ENCODE results near the gene ZNF185. TPM values are rescaled to one million over a fixed set of nuclear protein-coding genes. Genes with fewer than 3 reads are reported as not detected.

The ZNF185 gene
- total RNA-seq, 1 experiment from 2014 or later: 11.3 TPM

DNA sequence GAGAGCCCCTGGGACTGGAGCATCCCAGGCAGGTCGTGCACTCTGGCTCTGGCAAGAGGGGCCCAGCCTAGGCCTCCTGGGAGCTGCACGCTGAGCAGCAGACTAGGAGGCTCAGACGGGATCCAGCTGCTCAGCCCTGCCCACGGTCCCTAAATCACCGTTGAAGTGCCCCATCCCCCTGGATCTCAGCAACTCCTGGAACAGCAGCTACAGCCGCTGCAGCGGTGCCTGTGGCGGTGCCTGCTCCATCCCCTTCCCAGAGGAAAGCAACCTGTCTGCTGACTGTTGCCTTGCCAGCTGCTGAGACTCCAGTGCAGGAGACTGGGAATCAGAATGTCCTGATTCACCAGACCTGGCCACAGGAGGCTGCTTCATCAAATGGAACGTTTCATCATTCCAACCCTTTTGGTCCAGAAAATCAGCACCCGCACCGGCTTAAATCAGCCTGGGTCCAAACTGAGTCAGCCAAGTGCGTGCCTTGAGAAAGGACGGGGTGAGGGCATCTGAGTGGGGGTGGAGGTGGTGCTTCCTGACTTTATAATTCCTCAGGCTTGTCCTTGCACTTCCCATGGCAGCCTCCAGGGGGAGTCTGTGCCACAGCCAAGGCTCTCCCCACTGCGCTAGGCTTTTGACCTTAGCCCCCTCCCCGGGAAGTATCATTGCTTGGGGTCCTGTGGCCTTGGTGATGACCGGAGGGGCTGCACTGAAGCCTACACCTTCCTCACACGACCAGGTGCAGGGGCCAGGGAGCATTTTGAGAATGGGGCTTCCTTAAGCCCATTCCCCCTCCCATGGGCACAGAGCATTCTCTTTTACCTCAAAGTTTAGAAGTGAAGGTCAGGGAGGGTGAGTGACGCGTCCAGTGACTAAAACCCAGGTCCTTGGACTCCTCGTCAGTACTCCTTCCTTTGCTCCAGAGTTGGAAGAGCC lies 6.5 kb downstream of the ZNF185 start:
- H3K23ac ChIP-seq (ENCODE audit: insufficient read length, low read depth, low read length): no peak overlapping the region
- no CpG with 5 or more reads among the region's 20 CpGs for WGBS (ENCODE audit: extremely low coverage, insufficient read length, low lambda C conversion rate)
- peaks cover 20% of the 10 kb centered on the region for H3K9me3 ChIP-seq (ENCODE audit: control insufficient read depth, low read depth, low read length)
- H2AFZ ChIP-seq (ENCODE audit: low read length): no peak overlapping the region
- TF ChIP-seq, protein P1, sequence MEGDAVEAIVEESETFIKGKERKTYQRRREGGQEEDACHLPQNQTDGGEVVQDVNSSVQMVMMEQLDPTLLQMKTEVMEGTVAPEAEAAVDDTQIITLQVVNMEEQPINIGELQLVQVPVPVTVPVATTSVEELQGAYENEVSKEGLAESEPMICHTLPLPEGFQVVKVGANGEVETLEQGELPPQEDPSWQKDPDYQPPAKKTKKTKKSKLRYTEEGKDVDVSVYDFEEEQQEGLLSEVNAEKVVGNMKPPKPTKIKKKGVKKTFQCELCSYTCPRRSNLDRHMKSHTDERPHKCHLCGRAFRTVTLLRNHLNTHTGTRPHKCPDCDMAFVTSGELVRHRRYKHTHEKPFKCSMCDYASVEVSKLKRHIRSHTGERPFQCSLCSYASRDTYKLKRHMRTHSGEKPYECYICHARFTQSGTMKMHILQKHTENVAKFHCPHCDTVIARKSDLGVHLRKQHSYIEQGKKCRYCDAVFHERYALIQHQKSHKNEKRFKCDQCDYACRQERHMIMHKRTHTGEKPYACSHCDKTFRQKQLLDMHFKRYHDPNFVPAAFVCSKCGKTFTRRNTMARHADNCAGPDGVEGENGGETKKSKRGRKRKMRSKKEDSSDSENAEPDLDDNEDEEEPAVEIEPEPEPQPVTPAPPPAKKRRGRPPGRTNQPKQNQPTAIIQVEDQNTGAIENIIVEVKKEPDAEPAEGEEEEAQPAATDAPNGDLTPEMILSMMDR (conservative IDR thresholded peaks at IDR 0.05): peak; percentile 73
- H3K9ac ChIP-seq (ENCODE audit: extremely low read depth, insufficient read length, low read length): no peak overlapping the region
- H3K4me2 ChIP-seq (ENCODE audit: insufficient read depth, insufficient read length, low read length): no peak overlapping the region
- H3K56ac ChIP-seq (ENCODE audit: insufficient read length, low read depth, low read length): no peak overlapping the region
- no peak overlapping the region for H2BK120ac ChIP-seq (ENCODE audit: low read depth, low read length, poor library complexity, severe bottlenecking)
- H2BK5ac ChIP-seq (ENCODE audit: insufficient read length, low read length): no peak overlapping the region
- H3K27ac ChIP-seq (ENCODE audit: insufficient read length, low read depth, low read length): no peak overlapping the region
- H2BK15ac ChIP-seq (ENCODE audit: low read depth, low read length): no peak overlapping the region
- peaks cover 6% of the 10 kb centered on the region for H3K27me3 Mint-ChIP-seq (ENCODE audit: low read depth)
- peak overlapping the region in 1 of 3 experiments; percentile 68; a peak in 2 of 7 replicates for H3K27ac Mint-ChIP-seq
- peaks cover 4% of the 10 kb centered on the region for H3K23me2 ChIP-seq (ENCODE audit: insufficient read length, low read depth, low read length, poor library complexity, severe bottlenecking)
- peak overlapping the region in 1 of 2 experiments; percentile 40; a peak in 2 of 5 replicates for H3K4me3 Mint-ChIP-seq
- H4K91ac ChIP-seq (ENCODE audit: insufficient read length, low read depth, low read length): no peak overlapping the region
- H2AK5ac ChIP-seq (ENCODE audit: insufficient read length, low read length): no peak overlapping the region
- peak; percentile 70 for DNase-seq
- H3K36me3 Mint-ChIP-seq (ENCODE audit: insufficient read depth in 1 of 3, low read depth in 3 of 3): peaks cover 2 to 9% (median 6%) of the 10 kb centered on the region in 3 experiments; a peak in 6 of 7 replicates
- H4K8ac ChIP-seq (replicated peaks; ENCODE audit: insufficient read length, low read depth, low read length): no peak overlapping the region
- no peaks in the 10 kb centered on the region for H3K27me3 ChIP-seq (ENCODE audit: insufficient read depth, low read length)
- H3K4ac ChIP-seq (ENCODE audit: low read depth, low read length): no peak overlapping the region
- no peak overlapping the region for H3K18ac ChIP-seq (ENCODE audit: insufficient read length, low read depth, low read length)
- no peak overlapping the region for H4K5ac ChIP-seq (ENCODE audit: insufficient read length, low read depth, low read length)
- H2BK20ac ChIP-seq (ENCODE audit: low read depth, low read length, poor library complexity, severe bottlenecking): no peak overlapping the region
- peaks cover 58 to 68% of the 10 kb centered on the region in 2 experiments for H3K9me3 Mint-ChIP-seq
- no peaks in the 10 kb centered on the region for H4K20me1 ChIP-seq (ENCODE audit: control insufficient read depth, insufficient read depth, insufficient read length)
- H3K14ac ChIP-seq (ENCODE audit: insufficient read depth, low read length): no peak overlapping the region; the same call in 1 of the 2 replicates
- H3K4me1 Mint-ChIP-seq: peaks cover 23 to 31% of the 10 kb centered on the region in 2 experiments
- no peak overlapping the region for H3T11ph ChIP-seq (ENCODE audit: low read length)
- H3K79me1 ChIP-seq (ENCODE audit: insufficient read depth, low read depth, low read length, poor library complexity, severe bottlenecking): no peaks in the 10 kb centered on the region
- no peaks in the 10 kb centered on the region for H3K4me1 ChIP-seq (ENCODE audit: insufficient read depth, low read length)
- H3K79me2 ChIP-seq (ENCODE audit: insufficient read depth, low read length): no peaks in the 10 kb centered on the region
- no peak overlapping the region for H2BK12ac ChIP-seq (ENCODE audit: insufficient read length, low read depth, low read length)

Measured in H9 (cell line).